HG03103 (cell line): ENCODE measurements around the gene TLE6.
"Not testable (repeated sequence)": the region's sequence is repeated elsewhere in the genome, so short reads cannot be mapped to it uniquely, and the experiment has no call there.

Experiments
- ATAC-seq: cut with Tn5 transposase; IDR thresholded peaks from one replicate; pipeline ENCODE4 v1.9.1; 2021; ENCODE audit warnings: low read depth; ENCODE audit not compliant: unreplicated experiment

Gene TLE6

GRCh38 chr19:3027292-3027691 is 49.9 kb downstream of the TLE6 start:
- no peak for ATAC-seq

DNA sequence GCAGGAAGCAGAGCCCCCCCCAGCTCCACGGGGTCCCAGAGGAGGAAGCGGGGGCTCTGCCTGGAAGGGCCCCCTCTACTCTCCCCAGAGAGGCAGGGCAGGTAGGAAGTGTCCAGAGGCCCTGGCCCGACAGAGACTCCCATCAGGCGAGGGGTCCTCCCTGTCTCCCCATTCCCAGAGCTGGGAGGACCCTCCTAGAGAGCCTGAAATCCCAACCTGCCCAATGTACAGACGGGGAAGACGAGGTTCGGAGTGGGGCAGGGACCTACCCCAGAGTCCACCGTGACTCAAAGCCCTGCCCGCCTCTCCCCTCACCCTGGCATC is 50.6 kb downstream of the TLE6 start:
- no peak for ATAC-seq

GRCh38 chr19:3028305-3029064 is 51.1 kb downstream of the TLE6 start:
- ATAC-seq = no peak

DNA sequence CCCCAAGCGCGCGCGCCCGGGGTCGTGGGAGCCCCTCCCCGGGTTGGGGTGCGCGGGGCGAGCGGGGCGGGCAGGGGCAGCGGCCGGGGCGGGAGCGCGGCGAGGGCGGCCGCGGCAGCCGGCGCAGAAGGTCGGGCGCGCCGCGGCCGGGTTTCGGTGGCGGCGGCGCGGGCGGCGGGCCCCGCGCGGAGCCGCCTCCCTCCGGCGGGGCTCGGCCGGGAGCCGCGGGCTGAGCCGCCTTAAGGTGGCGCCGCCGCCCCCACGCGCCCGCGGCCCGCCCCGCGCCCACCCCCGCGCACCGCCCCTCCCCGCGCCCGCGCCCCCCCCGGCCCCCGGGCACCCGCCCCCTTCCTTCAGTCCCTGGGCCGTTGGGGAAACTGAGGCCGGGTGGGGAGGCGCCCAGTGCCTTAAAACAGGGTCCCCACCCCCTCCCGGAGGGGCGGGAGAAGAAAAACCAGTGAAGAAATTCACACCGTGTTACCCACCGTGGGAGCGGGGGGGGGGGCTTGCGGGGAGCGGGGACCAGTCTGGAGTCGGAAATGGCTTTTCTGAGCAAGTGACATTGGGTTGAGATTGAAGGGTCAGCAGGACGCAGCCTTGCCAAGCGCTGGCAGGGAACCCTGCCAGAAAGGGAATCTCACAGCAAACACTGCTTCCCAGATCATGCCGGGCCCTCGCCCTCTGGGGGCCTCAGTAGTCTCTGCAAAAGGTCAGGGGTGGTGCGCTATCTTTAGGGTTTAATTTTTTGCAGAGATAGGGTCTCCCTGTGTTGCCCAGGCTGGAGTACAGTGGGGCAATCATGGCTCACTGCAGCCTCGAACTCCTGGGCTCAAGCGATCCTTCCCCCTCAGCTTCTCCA is 51.9 kb downstream of the TLE6 start, which contains the start of gene TLE2:
Gene TLE2, minus strand, starts transcription at position 216 of the 859 bp plus-strand sequence. CDS start 376 bp downstream, outside the sequence.
- no peak for ATAC-seq

GRCh38 chr19:3031607-3031867 is 54.2 kb downstream of the TLE6 start:
- no peak for ATAC-seq

GRCh38 chr19:3033595-3034405 is 56.4 kb downstream of the TLE6 start:
- ATAC-seq = no peak

GRCh38 chr19:3034406-3034655 is 57.0 kb downstream of the TLE6 start:
- no peak for ATAC-seq

DNA sequence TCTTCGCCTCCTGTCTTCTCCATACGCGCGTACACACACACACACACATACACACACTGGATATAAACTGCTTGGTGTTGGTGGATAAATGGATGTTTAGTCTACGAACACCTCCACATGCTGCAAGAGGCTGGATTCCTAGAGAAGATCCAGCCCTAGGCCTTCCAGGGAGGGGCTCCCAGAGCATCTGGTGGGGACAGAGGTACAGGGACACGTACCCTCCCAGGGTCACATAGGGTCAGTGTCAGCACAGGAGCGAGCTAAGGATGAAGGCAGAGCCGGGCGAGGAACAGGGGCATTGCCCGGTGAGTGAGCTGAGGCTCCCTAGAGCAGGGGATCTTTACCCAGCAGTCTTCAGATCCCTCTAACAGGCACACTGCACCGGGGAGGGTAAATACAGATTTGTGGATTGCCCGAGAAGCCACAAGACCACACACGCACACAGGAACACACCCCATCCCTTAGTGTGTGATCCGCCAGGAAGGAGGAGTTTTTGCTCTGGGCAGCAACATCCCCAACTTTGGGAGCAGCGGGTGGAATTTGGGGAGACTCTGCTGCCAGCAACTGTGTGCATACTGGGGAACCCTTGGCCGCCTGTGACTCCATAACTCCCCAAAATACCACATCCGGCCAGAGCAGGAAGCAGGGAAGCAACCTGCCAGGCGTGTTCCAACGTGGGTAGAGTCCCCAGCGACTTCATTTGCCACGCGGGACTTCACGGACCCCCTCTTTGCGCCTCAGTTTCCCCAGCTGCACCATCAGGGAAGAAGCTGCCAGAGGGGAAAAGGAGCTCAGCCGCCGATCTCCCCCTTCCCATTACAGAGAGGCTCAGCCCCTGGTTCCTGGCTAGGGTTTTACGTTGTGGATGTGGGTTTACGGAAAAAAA is 57.5 kb downstream of the TLE6 start:
- ATAC-seq = no peak

GRCh38 chr19:3035542-3036118 is 58.3 kb downstream of the TLE6 start:
- ATAC-seq = peak; percentile 78

DNA sequence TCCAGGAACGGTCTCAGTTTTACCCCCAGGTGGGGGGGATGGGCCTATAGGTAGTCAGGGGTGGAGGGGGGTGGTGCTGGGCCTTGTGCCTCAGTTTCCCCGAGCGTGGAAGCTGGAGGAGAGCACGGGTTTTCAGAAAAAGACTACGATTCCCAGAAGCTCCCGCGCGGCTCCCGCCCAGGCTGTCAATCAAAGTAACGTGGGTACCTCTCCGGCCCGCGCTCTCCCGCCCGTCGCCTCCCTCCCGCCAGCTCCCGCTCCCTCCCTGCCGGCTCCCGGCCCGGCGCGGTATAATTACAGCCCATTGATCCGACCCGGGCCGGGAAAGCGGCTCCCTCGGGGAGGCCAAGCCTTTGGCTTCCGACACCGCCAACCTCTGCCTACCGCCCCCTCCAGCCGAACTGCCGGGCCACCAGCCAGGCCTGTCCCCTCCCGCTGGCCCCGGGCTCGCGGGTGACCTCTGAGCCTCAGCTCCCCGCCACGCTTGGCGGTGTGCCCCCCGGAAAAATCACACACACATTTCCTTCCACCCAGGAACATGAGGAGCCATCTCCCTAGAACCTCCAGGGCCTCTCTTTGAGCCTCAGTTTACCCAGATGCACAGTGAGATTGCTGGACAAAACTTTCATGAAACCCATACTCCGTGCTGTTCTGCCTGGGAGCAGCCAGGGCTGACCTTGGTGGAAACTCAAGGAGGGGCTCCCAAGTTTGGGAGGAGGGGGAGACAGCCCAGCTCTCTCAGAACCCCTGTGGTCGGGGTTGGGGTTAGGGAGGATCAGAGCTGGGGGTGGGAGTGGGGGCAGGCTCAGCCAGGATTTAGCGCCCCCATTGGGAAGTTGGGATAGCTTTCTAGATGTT is 59.0 kb downstream of the TLE6 start:
- ATAC-seq = peak; percentile 30

DNA sequence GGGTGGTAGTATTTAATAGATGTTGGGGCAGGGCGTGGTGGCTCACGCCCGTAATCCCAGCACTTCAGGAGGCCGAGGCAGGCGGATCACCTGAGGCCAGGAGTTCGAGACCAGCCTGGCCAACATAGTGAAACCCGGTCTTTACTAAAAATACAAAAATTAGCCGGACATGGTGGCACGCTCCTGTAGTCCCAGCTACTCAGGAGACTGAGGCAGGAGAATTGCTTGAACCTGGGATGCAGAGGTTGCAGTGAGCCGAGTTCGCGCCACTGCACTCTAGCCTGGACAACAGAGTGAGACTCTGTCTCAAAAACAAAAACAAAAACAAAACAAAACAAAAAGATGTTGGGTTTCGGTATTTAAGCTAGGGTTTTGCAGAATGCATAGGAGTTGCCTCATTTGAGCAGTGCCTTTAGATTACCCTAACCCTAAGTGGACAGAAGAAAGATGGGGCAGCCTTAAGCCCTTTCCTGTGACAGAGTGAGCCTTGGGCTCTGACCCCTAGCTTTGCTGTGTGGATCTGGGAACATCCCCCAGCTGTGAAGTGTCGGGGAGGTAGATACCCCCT is 59.7 kb downstream of the TLE6 start:
- not testable (repeated sequence) for ATAC-seq

DNA sequence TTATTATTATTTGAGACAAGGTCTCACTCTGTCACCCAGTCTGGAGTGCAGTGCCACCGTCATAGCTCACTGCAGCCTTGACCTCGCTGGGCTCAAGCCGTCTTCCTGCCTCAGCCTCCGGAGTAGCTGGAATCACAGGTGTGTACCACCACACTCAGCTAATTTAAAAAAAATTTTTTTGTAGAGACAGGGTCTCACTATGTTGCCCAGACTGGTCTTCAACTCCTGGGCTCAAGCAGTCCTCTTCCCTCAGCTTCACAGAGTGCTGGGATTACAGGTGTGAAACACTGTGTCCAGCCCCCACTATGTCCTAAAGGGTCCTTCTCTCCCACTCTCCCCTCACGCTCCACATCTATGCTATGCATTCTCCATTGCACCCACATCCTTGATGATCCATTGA is 60.9 kb downstream of the TLE6 start:
- no peak for ATAC-seq

DNA sequence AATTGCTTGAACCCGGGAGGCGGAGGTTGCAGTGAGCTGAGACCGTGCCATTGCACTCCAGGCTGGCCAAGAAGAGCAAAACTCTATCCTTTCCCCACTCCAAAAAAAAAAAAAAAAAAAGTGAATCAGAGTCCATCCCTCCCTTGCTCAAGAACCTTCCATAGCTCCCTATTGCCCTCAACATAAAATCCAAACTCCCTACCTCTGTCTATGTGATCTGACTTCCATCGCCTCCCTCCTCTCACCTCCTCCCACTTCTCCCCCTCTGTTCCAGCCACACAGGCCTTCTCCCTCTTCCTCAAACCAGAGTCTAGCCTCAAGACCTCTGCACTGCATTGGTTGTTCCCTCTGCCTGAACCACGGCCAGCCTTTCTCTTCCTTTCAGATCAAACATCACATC is 61.8 kb downstream of the TLE6 start:
- no peak for ATAC-seq

DNA sequence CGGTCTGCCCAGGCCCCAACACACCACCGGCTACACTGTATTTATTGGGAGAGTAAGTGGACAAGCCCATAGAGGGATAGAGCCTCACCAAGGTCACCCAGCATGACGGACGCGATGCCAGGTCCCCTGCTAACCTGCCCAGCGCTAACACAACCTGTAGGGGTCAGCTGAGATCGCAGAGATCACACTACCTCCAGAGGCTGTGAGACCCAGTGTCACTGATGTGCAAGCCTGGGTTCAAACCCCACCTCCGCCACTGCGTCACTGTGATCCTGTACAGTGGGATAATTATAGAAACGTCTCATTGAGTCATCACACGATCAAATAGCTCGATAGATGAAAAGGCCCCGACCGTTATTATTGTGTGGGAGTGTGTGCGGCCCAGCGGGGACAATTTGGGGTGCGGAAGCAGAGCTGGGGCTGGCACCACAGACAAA is 62.3 kb downstream of the TLE6 start:
- no peak for ATAC-seq

DNA sequence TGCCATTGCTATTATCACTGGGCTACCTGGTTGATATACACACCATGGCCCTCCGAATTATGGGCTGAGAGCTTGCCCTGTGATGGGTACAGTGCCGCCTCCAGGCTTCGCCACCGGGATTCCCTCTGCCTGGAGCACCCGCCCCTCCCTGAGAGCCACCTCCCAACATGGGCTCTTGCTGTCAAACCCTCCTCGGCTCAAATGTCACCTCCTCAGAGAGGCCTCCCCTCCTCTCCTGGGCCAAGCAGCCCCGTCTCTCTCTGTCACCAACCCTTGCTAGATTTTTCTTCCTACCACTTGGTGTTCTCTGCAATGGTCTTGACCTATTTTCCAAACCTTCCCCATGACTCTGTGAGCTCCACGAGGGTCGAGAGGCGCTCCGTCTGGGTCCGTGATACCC is 64.0 kb downstream of the TLE6 start:
- no peak for ATAC-seq

GRCh38 chr19:3041761-3042620 is 64.6 kb downstream of the TLE6 start:
- no peak for ATAC-seq

- ATAC-seq = no peak
Observed at GRCh38 chr19:3042621-3043267, 65.4 kb downstream of the TLE6 start.
